GM12873 (cell line): ENCODE measurements around the gene RTKN.

ENCODE experiments used
- CTCF ChIP-seq: IDR thresholded peaks from 2 replicates; pipeline ENCODE4 v1.5.1; 2012; ENCODE audit warnings: low read depth, mild to moderate bottlenecking, moderate library complexity, low read length, control low read depth; ENCODE audit not compliant: insufficient read depth; ENCODE audit errors: missing control alignments

RTKN gene

GRCh38 chr2:74417763-74418162 lies 24.0 kb downstream of the RTKN start:
- TF ChIP-seq CTCF = no peak

GRCh38 chr2:74417197-74417596 lies 24.5 kb downstream of the RTKN start:
- TF ChIP-seq CTCF = no peak

GRCh38 chr2:74416778-74417177 lies 25.0 kb downstream of the RTKN start:
- TF ChIP-seq CTCF = peak; percentile 4

- TF ChIP-seq CTCF = no peak
Observed at GRCh38 chr2:74415762-74416395, 25.9 kb downstream of the RTKN start.

- peak; percentile 14 for TF ChIP-seq CTCF
Observed at GRCh38 chr2:74414881-74415761, 26.6 kb downstream of the RTKN start.

- TF ChIP-seq CTCF = no peak
Observed at GRCh38 chr2:74414441-74414840, 27.3 kb downstream of the RTKN start.

- TF ChIP-seq CTCF = no peak
Observed at GRCh38 chr2:74413001-74413698, 28.6 kb downstream of the RTKN start.
